IPS-20b (cell line): ENCODE data around the gene NKTR.

ENCODE experiments used
- H3K27ac ChIP-seq: one replicate; pipeline ENCODE4 v1.5.1; 2013; ENCODE audit warnings: low read length
- H3K27me3 ChIP-seq: 2 replicates; pipeline ENCODE4 v1.6.1; 2013; ENCODE audit warnings: mild to moderate bottlenecking, low read length, inconsistent platforms; ENCODE audit not compliant: insufficient read depth
- H3K36me3 ChIP-seq: 2 replicates; pipeline ENCODE4 v1.6.1; 2013; ENCODE audit warnings: low read depth, mild to moderate bottlenecking, inconsistent platforms, low read length, moderate library complexity; ENCODE audit not compliant: insufficient read depth
- H3K4me1 ChIP-seq: 2 replicates; pipeline ENCODE4 v1.6.1; 2013; ENCODE audit warnings: mild to moderate bottlenecking, control low read depth, inconsistent platforms, low read length, moderate library complexity; ENCODE audit not compliant: insufficient read depth
- H3K4me3 ChIP-seq: 2 replicates; pipeline ENCODE4 v1.5.1; 2013; ENCODE audit warnings: mild to moderate bottlenecking, low read length, inconsistent platforms
- H3K9ac ChIP-seq: 2 replicates; pipeline ENCODE4 v1.6.1; 2013; ENCODE audit warnings: low read depth, mild to moderate bottlenecking, inconsistent platforms, low read length, moderate library complexity
- H3K9me3 ChIP-seq: 2 replicates; pipeline ENCODE4 v1.6.1; 2013; ENCODE audit warnings: mild to moderate bottlenecking, low read depth, low read length, inconsistent platforms; ENCODE audit not compliant: insufficient read depth

NKTR gene

DNA sequence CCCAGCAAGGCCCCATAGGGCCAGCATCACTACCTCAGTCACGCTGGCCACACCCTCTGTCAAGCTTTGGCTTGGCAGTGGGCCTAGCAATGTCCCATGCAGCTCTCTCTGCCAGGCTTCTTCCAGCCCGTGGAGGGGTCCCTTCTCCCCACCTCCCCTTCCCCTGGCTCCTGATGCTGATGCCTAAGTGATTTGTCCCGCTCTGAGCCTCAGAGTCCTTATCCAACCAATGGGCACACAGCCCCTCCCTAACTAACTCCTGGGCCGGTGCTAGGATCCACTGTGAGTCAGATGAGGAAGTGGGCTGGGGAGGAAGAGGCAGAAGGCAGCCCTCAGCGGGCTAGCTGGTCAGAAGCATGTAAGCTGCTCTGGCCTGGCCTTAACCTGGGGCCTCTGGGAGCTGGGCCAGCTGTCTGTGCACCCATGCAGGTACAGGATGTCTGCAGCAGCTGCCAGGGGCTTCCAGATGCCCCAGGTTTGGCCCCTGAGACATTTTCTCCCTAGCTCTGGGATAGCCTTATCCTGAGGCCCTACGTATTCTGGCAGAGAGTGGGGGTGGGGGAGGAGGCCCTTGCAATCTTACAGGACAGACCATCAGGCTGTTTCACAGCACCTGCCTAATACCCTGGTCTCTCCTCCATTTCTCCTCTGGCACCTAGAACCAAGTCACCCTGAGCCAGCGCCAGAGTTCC is 52.3 kb downstream of the NKTR start:
- H3K4me1 ChIP-seq = peaks cover 30% of the 10 kb centered on the region

DNA sequence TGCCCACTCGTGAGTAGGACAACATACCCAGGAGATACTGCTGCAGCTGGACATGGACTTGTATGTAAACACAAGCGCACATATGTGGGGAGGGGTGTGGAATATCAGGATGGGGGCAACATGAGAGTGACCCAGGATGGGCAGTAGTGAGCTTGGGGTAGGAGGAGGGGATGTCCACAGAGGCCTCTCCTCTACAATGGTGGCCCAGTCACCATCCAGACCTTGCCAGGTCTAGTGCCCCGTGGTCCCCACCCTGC is 52.7 kb downstream of the NKTR start:
- Histone ChIP-seq H3K27ac (no peak overlapping the region), H3K4me3 (peak overlapping the region; percentile 70; the same call in 1 of the 2 replicates), H3K27me3 (no peaks in the 10 kb centered on the region), H3K9me3 (no peaks in the 10 kb centered on the region), H3K9ac (peak overlapping the region; percentile 66; the same call in 1 of the 2 replicates), H3K4me1 (peaks cover 25% of the 10 kb centered on the region), H3K36me3 (peaks cover 17% of the 10 kb centered on the region)

More for the DNA sequence above, 52.3 kb downstream of the NKTR start:
- no peaks in the 10 kb centered on the region for H3K9me3 ChIP-seq
- H3K27me3 ChIP-seq = no peaks in the 10 kb centered on the region
- no peak overlapping the region for H3K9ac ChIP-seq
- H3K4me3 ChIP-seq = peak overlapping the region; percentile 70; the same call in 1 of the 2 replicates
- H3K27ac ChIP-seq = no peak overlapping the region
- H3K36me3 ChIP-seq = peaks cover 22% of the 10 kb centered on the region

DNA sequence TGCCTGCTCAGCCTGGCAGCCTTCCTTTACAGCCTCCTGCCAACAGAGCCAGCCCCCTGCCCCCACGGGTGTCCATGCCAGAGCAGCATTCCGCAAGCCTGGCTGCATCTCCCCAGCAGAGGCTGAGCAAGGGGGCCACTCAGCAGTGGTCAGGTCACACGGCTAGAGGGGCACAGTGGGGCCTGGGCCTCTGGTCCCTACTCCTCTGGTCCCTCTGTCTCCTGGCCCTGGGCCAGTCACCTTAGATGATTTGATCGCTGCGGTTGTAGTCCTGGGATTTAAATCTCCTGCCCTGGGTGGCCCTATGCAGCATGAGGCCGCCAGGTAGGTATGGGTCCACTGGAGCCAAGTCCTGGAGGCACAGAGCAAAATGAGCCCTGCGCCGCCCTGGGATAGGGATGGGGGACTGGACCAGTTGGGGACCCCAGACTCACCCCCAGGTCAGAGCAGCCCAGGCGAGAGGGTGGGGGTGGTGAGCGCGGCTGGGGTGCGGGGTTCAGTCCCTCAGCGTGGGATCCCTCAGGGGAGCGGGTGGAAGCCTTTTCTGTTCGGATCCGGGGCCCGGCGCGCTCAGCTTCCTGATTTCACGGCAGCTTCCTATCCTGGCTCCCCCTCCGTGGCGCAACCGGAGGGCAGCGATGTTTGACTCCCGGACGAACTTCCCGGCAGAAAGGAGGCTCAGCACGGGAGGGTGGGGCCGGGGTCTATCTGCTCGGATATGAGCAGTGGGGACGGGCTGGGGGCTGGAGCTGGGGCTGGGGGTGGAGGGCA is 53.3 kb downstream of the NKTR start, which contains the start of gene ZBTB47:
Gene ZBTB47 (plus strand): TSS at position 138 of the 771 bp plus-strand sequence. CDS start 4,659 bp downstream, outside the sequence.
- H3K9me3 ChIP-seq = no peaks in the 10 kb centered on the region
- peak within 1 kb of the TSS; percentile 66 for H3K9ac ChIP-seq
- peaks cover 25% of the 10 kb centered on the region for H3K4me1 ChIP-seq
- H3K36me3 ChIP-seq = peaks cover 12% of the 10 kb centered on the region; the same call in 1 of the 2 replicates
- H3K27ac ChIP-seq = no peak within 1 kb of the TSS
- no peaks in the 10 kb centered on the region for H3K27me3 ChIP-seq
- H3K4me3 ChIP-seq = peak within 1 kb of the TSS; percentile 70

DNA sequence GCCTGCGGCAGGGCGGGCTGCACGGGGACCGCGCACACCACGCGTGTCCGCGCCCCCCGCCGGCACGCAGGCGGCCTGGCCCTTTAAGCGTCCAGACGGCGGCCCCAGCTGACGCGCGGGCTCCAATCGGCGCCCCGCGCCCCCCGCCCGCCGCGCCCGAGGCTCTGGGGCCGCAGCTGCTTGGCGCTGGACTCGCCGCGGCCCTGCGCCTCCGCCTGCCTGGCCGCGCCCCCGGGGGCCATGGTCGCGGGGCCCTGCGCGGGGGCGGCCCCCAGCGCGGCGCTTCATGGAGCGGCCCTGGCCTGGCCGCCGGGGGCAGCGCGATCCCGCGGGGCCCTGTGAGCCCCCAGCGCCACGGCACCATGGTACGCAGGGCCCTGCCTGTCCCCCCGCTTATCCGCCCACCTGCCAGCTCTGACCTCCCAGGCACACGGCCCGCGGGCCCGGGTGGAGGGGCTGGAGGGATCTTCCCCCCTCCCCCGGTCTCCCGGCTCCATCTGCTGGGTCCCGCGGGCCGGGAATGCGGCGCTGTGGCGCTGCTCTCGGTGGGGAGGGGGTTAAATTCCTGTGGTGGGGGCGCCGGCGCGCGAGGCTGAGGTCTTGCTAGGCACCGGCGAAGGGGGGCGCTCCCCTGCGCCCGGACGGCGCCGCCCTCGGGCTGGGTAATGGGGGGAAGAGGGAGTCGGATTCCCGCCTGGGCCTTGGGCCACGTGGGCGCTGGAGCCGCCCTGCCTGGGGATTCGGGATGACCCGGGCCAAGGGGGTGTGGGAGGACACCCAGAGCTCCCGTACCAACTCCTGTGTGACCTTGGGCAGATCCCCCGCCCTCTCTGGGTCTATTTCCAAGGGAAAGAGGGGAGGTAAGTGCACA is 54.1 kb downstream of the NKTR start:
- Histone ChIP-seq H3K9ac (peak overlapping the region; percentile 69), H3K27ac (no peak overlapping the region), H3K36me3 (0 out of 2 replicates have a peak, but pooled peaks cover 4% of the 10 kb centered on the region), H3K9me3 (no peaks in the 10 kb centered on the region), H3K4me1 (peaks cover 25% of the 10 kb centered on the region), H3K4me3 (peak overlapping the region; percentile 70; the same call in 1 of the 2 replicates), H3K27me3 (no peaks in the 10 kb centered on the region)

DNA sequence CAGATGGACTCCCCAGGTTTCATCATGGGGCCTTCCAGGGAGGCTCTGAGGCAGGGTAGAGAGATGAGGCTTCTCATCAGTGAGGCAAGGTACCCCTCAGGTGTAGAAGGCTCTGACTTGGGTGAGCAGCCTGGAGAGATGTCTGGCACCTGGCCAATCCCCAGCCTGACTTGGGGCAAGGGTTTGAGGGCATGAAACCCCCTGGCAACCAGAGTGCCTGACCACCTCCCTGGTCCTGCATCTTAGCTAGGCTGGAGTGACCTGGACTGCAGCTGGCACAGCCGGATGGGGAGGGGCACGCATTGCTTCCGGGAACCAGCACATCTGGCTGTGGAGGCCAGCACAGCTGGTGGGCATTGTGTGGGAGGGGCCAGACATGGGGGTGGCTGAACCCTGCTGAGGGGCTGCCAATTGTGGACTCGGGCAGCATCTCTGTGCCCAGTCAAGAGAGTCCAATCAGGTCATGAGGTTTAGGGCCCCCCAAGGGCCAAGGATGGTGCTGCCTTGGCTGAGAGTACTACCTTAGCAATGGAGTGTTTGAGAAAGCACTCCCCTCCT is 54.9 kb downstream of the NKTR start:
- Histone ChIP-seq H3K27me3 (no peaks in the 10 kb centered on the region), H3K27ac (no peak overlapping the region), H3K36me3 (no peaks in the 10 kb centered on the region), H3K4me1 (peaks cover 25% of the 10 kb centered on the region), H3K9me3 (no peaks in the 10 kb centered on the region), H3K4me3 (peak overlapping the region; percentile 64; the same call in 1 of the 2 replicates), H3K9ac (peak overlapping the region; percentile 69; the same call in 1 of the 2 replicates)

DNA sequence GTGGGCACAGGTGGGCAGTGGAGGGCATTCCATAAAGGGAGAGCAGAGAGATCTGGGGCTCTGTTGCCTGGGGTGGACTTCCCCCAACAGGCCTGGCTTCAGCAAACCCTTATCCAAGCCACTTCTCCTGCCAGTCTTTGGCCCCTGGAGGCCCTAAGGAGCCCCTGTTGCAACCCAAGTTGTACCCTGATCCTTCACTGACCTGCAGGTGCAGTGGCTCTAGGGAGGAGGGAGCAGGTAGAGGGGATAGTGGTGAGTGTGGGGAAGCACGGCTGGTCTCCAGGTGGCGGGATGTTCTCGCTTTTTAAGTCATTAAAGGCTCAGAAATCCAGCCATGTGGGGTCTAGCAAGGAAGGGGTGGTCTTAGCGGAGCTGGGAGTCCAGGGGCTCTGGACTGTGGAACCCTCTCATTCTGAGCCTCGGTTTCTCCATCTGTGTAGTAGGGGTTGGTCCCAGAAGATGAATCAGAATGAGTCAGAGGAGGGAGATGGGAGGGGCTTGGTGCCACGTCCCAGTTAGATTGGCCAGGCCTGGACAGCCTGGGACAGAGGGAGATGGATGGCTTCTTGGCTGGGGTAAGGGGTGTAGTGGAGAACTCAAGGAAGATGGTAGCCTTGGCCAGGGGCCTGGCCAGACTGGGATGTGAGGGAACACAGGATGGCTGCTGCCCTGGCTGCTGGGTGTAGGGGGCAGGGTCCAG is 55.6 kb downstream of the NKTR start:
- Histone ChIP-seq H3K4me3 (no peak overlapping the region), H3K27ac (no peak overlapping the region), H3K36me3 (no peaks in the 10 kb centered on the region), H3K27me3 (no peaks in the 10 kb centered on the region), H3K9me3 (no peaks in the 10 kb centered on the region), H3K9ac (no peak overlapping the region), H3K4me1 (peaks cover 21% of the 10 kb centered on the region)

DNA sequence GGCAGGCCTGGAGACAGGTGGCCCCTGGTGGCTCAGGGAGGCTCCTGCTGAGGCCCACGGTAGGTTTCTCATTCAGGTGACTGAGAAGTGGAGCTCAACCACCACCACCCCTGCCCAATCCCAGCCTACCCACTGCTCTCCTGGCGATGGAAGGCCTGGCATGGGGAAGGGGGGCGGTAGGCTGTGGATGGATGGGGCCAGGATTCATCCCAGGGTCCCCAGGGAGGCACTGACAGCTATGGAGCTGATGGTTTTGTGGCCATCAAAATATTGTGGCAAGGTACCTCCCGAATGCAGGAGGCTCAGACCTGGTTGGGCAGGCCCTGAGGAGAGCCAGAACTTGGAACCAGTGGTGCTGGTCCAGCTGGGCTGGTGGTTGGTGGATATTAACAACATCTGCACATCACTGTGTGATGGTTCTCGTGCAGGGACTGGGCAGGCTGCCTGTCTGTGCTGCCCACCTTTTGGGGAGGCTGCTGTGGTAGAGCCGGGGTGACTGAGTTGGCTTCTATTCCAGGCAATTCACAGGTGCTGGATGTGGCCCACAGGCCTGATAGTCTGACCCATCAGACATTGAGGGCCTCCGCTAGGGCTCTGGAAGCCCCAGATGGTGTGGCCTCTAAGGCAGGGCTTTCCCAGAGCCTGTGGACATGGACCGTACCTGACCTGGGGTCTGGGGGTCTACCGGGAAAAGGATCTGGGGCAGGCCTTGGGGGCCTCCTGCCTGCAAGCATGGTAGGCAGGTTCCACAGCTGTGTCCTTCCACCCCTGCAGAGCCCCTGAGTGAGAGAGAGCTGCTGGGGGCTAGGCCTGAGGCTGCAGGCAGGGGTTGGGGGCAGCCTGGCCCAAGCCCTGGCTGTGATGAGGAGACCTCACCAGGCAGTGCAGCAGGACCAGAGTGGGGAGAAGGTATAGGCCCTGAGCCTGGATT is 56.5 kb downstream of the NKTR start:
- no peak overlapping the region for H3K27ac ChIP-seq
- H3K36me3 ChIP-seq = no peaks in the 10 kb centered on the region
- no peak overlapping the region for H3K9ac ChIP-seq
- peaks cover 13% of the 10 kb centered on the region for H3K4me1 ChIP-seq
- H3K9me3 ChIP-seq = no peaks in the 10 kb centered on the region
- no peaks in the 10 kb centered on the region for H3K27me3 ChIP-seq
- H3K4me3 ChIP-seq = no peak overlapping the region

DNA sequence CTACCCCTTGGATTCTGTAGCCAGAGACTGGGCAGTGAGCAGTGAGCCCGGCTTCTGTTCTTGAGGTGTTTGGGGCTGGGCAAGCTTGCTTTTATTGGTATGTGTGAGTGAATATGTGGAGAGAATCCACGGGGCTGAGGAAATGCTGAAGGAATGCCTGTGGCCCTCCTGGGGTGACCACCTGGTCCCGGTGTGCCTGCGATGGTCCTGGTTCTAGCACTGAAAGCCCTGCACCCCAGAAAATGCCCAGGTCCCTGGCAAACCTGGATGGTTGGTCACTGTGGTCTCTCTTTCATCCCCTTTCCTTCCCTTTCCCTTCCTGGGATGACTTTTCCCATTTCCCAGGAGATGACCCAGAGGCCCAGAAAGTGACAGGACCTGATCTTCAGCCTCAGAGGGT is 57.2 kb downstream of the NKTR start:
- no peak overlapping the region for H3K27ac ChIP-seq
- no peaks in the 10 kb centered on the region for H3K27me3 ChIP-seq
- peaks cover 10% of the 10 kb centered on the region; the same call in 1 of the 2 replicates for H3K4me1 ChIP-seq
- H3K4me3 ChIP-seq = no peak overlapping the region
- H3K9me3 ChIP-seq = no peaks in the 10 kb centered on the region
- H3K9ac ChIP-seq = no peak overlapping the region
- H3K36me3 ChIP-seq = no peaks in the 10 kb centered on the region

DNA sequence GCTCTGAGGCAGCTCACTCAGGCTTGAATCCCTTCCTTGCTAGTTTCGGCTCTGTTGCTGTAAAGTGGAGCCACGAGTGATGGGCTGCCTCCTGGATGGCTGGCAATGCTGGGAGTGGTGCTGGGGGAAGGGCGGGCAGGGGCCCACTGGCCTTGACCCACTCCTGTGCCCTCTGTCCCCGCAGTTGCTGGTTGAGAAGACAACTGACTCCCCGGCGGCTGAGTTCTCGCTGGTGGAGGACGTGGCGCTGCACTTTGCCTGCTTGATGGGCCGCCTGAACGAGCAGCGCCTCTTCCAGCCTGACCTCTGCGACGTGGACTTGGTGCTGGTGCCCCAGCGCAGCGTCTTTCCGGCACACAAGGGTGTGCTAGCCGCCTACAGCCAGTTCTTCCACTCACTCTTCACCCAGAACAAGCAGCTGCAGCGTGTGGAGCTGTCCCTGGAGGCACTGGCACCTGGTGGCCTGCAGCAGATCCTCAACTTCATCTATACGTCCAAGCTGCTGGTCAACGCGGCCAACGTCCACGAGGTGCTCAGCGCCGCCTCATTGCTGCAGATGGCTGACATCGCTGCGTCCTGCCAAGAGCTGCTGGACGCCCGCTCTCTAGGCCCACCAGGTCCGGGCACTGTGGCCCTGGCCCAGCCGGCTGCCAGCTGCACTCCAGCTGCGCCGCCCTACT is 57.7 kb downstream of the NKTR start:
- Histone ChIP-seq H3K27ac (no peak overlapping the region), H3K9me3 (no peaks in the 10 kb centered on the region), H3K36me3 (no peaks in the 10 kb centered on the region), H3K4me1 (peaks cover 7% of the 10 kb centered on the region; the same call in 1 of the 2 replicates), H3K9ac (no peak overlapping the region), H3K27me3 (no peaks in the 10 kb centered on the region), H3K4me3 (no peak overlapping the region)
